ENCODE results near the gene EHMT1. TPM values are rescaled to one million over a fixed set of nuclear protein-coding genes. Genes with fewer than 3 reads are reported as not detected.
"Not testable (repeated sequence)": the region's sequence is repeated elsewhere in the genome, so short reads cannot be mapped to it uniquely, and the experiment has no call there.

EHMT1 gene
- total RNA-seq, 1 donor from 2014 or later: 27.3 TPM

GRCh38 chr9:137734181-137734580, 115.4 kb downstream of the EHMT1 start:
- DNase-seq (ENCODE audit: low read depth): no peak

- DNase-seq (ENCODE audit: low read depth): not testable (repeated sequence)
Measured at GRCh38 chr9:137738182-137738696, 119.4 kb downstream of the EHMT1 start.

GRCh38 chr9:137738703-137739102, 119.9 kb downstream of the EHMT1 start:
- no peak for DNase-seq (ENCODE audit: low read depth)

- DNase-seq (ENCODE audit: low read depth): no peak
Measured at GRCh38 chr9:137739371-137740309, 120.8 kb downstream of the EHMT1 start.

- no peak for DNase-seq (ENCODE audit: low read depth)
Measured at GRCh38 chr9:137740312-137740711, 121.5 kb downstream of the EHMT1 start.

GRCh38 chr9:137741330-137741729, 122.5 kb downstream of the EHMT1 start:
- DNase-seq (ENCODE audit: low read depth): no peak

GRCh38 chr9:137742698-137743097, 123.9 kb downstream of the EHMT1 start:
- DNase-seq (ENCODE audit: low read depth): no peak

GRCh38 chr9:137743695-137744094, 124.9 kb downstream of the EHMT1 start:
- no peak for DNase-seq (ENCODE audit: low read depth)

- DNase-seq (ENCODE audit: low read depth): no peak
Measured at GRCh38 chr9:137744632-137745183, 125.9 kb downstream of the EHMT1 start.

GRCh38 chr9:137745541-137745991, 126.8 kb downstream of the EHMT1 start:
- peak; percentile 90 for DNase-seq (ENCODE audit: low read depth)

GRCh38 chr9:137748311-137748710, 129.5 kb downstream of the EHMT1 start:
- no peak for DNase-seq (ENCODE audit: low read depth)

- peak; percentile 64 for DNase-seq (ENCODE audit: low read depth)
Measured at GRCh38 chr9:137748741-137749140, 129.9 kb downstream of the EHMT1 start.

- DNase-seq (ENCODE audit: low read depth): peak; percentile 18
Measured at GRCh38 chr9:137749511-137749910, 130.7 kb downstream of the EHMT1 start.

- DNase-seq (ENCODE audit: low read depth): no peak
Measured at GRCh38 chr9:137750007-137750406, 131.2 kb downstream of the EHMT1 start.

- no peak for DNase-seq (ENCODE audit: low read depth)
Measured at GRCh38 chr9:137750566-137750965, 131.8 kb downstream of the EHMT1 start.

- DNase-seq (ENCODE audit: low read depth): no peak
Measured at GRCh38 chr9:137751616-137752015, 132.8 kb downstream of the EHMT1 start.

- no peak for DNase-seq (ENCODE audit: low read depth)
Measured at GRCh38 chr9:137752426-137752825, 133.6 kb downstream of the EHMT1 start.

- DNase-seq (ENCODE audit: low read depth): no peak
Measured at GRCh38 chr9:137753192-137753765, 134.5 kb downstream of the EHMT1 start.

- no peak for DNase-seq (ENCODE audit: low read depth)
Measured at GRCh38 chr9:137755261-137755927, 136.6 kb downstream of the EHMT1 start.

- no peak for DNase-seq (ENCODE audit: low read depth)
Measured at GRCh38 chr9:137756045-137756744, 137.4 kb downstream of the EHMT1 start.

GRCh38 chr9:137757139-137757538, 138.3 kb downstream of the EHMT1 start:
- no peak for DNase-seq (ENCODE audit: low read depth)

All from myocyte (in vitro differentiated cells).